CD14-positive monocyte (primary cell): Measurements from ENCODE around the gene SYNE4. TPM values are rescaled to one million over a fixed set of nuclear protein-coding genes. Genes with fewer than 3 reads are reported as not detected.
A peak's percentile ranks its signal among the peaks of the same experiment; 100 is the strongest.
"Not testable (repeated sequence)": the region's sequence is repeated elsewhere in the genome, so short reads cannot be mapped to it uniquely, and the experiment has no call there.

Source experiments
- DNase-seq, 3 donors: peaks; one replicate each; pipeline ENCODE4 v3.0.0-alpha.2; 2011 to 2022
- H2AFZ ChIP-seq: 2 replicates; pipeline ENCODE4 v1.6.0; 2012; ENCODE audit warnings: mild to moderate bottlenecking, low read depth, low read length, inconsistent platforms; ENCODE audit not compliant: insufficient read depth, poor library complexity, severe bottlenecking
- H3K27ac ChIP-seq, 2 donors: 1 replicate in 1 of 2; 2 replicates in 1 of 2; pipeline ENCODE4 v1.5.1; 2012 to 2013; ENCODE audit warnings: low read length in 2 of 2, control low read depth in 1 of 2, inconsistent platforms in 1 of 2, low read depth in 1 of 2, mild to moderate bottlenecking in 1 of 2
- H3K27me3 ChIP-seq, 2 donors: one replicate each; pipeline versions ENCODE4 v1.6.0 to v1.6.1; 2011 to 2013; ENCODE audit warnings: low read length in 2 of 2; ENCODE audit not compliant: control insufficient read depth in 2 of 2, insufficient read depth in 2 of 2
- H3K36me3 ChIP-seq, 2 donors: replicated peaks in 1 of 2; 1 replicate in 1 of 2; 2 replicates in 1 of 2; pipeline versions ENCODE4 v1.5.1 to v1.6.1; 2012 to 2013; ENCODE audit warnings: low read length in 2 of 2, control low read depth in 1 of 2, inconsistent platforms in 1 of 2, mild to moderate bottlenecking in 1 of 2; ENCODE audit not compliant: insufficient read depth in 2 of 2, control insufficient read depth in 1 of 2
- H3K4me1 ChIP-seq, 2 donors: 1 replicate in 1 of 2; 2 replicates in 1 of 2; pipeline versions ENCODE4 v1.5.1 to v1.6.1; 2012 to 2013; ENCODE audit warnings: low read length in 2 of 2, control low read depth in 1 of 2, inconsistent platforms in 1 of 2, mild to moderate bottlenecking in 1 of 2, moderate library complexity in 1 of 2; ENCODE audit not compliant: insufficient read depth in 2 of 2, control insufficient read depth in 1 of 2
- H3K4me2 ChIP-seq: replicated peaks from 2 replicates; pipeline ENCODE3; 2012; ENCODE audit warnings: low read length, moderate library complexity, mild to moderate bottlenecking; ENCODE audit not compliant: poor library complexity, severe bottlenecking; ENCODE audit errors: extremely low read depth
- H3K4me3 ChIP-seq, 3 experiments: fragments of 200-600 bp in 1 of 3; sonication (generic) in 1 of 3; replicated peaks in 1 of 3; 1 replicate in 2 of 3; 2 replicates in 1 of 3; pipeline ENCODE4 v1.5.1; 2011 to 2013; ENCODE audit warnings: low read length in 3 of 3, mild to moderate bottlenecking in 3 of 3, control low read depth in 2 of 3, low read depth in 2 of 3, inconsistent platforms in 1 of 3, moderate library complexity in 1 of 3
- H3K79me2 ChIP-seq: 2 replicates; pipeline ENCODE4 v1.6.0; 2012; ENCODE audit warnings: mild to moderate bottlenecking, control low read depth, inconsistent platforms, low read length, moderate library complexity; ENCODE audit not compliant: insufficient read depth
- H3K9ac ChIP-seq: 2 replicates; pipeline ENCODE4 v1.6.0; 2017; ENCODE audit warnings: low read length, mild to moderate bottlenecking; ENCODE audit not compliant: insufficient read depth, poor library complexity, severe bottlenecking
- H3K9me3 ChIP-seq, 2 donors: replicated peaks in 1 of 2; 1 replicate in 1 of 2; 2 replicates in 1 of 2; pipeline versions ENCODE4 v1.5.1 to v1.6.1; 2012 to 2013; ENCODE audit warnings: low read length in 2 of 2, control low read depth in 1 of 2; ENCODE audit not compliant: control insufficient read depth in 1 of 2, insufficient read depth in 1 of 2
- H4K20me1 ChIP-seq: 2 replicates; pipeline ENCODE4 v1.6.0; 2012; ENCODE audit warnings: mild to moderate bottlenecking, low read length, control low read depth, moderate library complexity; ENCODE audit not compliant: insufficient read depth
- H3K27ac Mint-ChIP-seq, 7 donors: one replicate each; pipeline ENCODE4 v1.8.0; 2020; ENCODE audit warnings: mild to moderate bottlenecking in 7 of 7, mixed read lengths in 7 of 7, moderate library complexity in 6 of 7, inconsistent platforms in 2 of 7
- H3K27me3 Mint-ChIP-seq, 3 donors: one replicate each; pipeline ENCODE4 v1.8.0; 2021 to 2022; ENCODE audit warnings: low read depth in 3 of 3, mild to moderate bottlenecking in 3 of 3, mixed read lengths in 3 of 3, moderate library complexity in 3 of 3, inconsistent platforms in 1 of 3
- H3K36me3 Mint-ChIP-seq, 2 donors: one replicate each; pipeline ENCODE4 v1.8.0; 2020; ENCODE audit warnings: mixed read lengths in 2 of 2, inconsistent platforms in 1 of 2, mild to moderate bottlenecking in 1 of 2
- H3K4me1 Mint-ChIP-seq: one replicate; pipeline ENCODE4 v1.8.0; 2020; ENCODE audit warnings: mild to moderate bottlenecking, mixed read lengths
- H3K4me3 Mint-ChIP-seq, 2 donors: one replicate each; pipeline ENCODE4 v1.8.0; 2020; ENCODE audit warnings: mild to moderate bottlenecking in 2 of 2, mixed read lengths in 2 of 2, moderate library complexity in 1 of 2
- H3K9me3 Mint-ChIP-seq, 7 donors: one replicate each; pipeline ENCODE4 v1.8.0; 2020 to 2022; ENCODE audit warnings: mixed read lengths in 7 of 7, mild to moderate bottlenecking in 6 of 7, moderate library complexity in 6 of 7, inconsistent platforms in 2 of 7
- whole genome bisulfite sequencing: methylation state at CpG from one replicate; pipeline ENCODE4 v1.1.5; 2013; ENCODE audit warnings: missing lambda C conversion rate; ENCODE audit not compliant: insufficient coverage; 5-methylcytosine and 5-hydroxymethylcytosine counted together
- intact Hi-C, 2 donors: fragments of 100-400 bp; cut with micrococcal nuclease; formaldehyde crosslinking; loops; one replicate each; pipeline versions ENCODE4 v1.15.0 to v1.15.1; 2023
- polyA plus RNA-seq, 3 donors: library from polyadenylated mRNA; depleted of rRNA in 1 of 3; unstranded in 2 of 3; stranded (reverse) in 1 of 3; fragments of 300-500 nt in 2 of 3; fragments of >200 nt in 1 of 3; fragmentation: Illumina TruSeq in 2 of 3; gene quantifications; 1 replicate in 2 of 3; 2 replicates in 1 of 3; pipeline ENCODE4 v1.2.3, GENCODE V29; 2012 to 2021
- TF ChIP-seq, protein P1 (sequence below): fragments of 200-600 bp; IDR thresholded peaks from one replicate; pipeline ENCODE4 v1.8.0; 2022; ENCODE audit warnings: antibody characterized with exemption, mild to moderate bottlenecking

The SYNE4 gene
- polyA plus RNA-seq, 3 donors, result 0.76 TPM; not detected in 2

DNA sequence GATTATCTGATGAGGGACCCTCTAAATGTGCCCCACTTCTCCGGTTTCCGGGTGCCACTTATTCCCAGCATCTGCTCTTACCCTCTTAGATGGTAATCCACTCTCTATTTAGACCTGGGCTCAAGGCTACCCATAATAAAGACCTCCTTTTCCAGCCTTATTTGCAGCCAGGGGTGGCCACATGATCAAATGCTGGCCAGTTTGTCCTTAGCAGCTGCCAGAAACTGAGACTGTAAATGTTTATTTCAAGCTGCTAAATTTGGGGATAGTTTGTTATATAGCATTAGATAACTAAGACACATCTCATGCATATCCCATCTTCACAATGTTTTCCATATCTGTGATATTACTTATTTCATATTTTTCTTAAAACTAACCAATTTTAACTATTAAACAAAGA is 35.3 kb upstream of the SYNE4 start:
- no peak for DNase-seq
- Histone ChIP-seq H3K4me3 (no peak overlapping the region), H3K27me3 (no peaks in the 10 kb centered on the region), H3K4me1 (no peaks in the 10 kb centered on the region), H3K36me3 (no peaks in the 10 kb centered on the region), H3K79me2 (no peaks in the 10 kb centered on the region), H3K27ac (no peak overlapping the region), H3K9ac (no peak overlapping the region), H4K20me1 (no peaks in the 10 kb centered on the region), H3K4me2 (no peak overlapping the region), H2AFZ (no peak overlapping the region), H3K9me3 (no peaks in the 10 kb centered on the region)
- Mint-ChIP-seq H3K36me3 (peaks cover 3 to 4% of the 10 kb centered on the region in 2 donors), H3K27me3 (no peaks in the 10 kb centered on the region), H3K9me3 (no peaks in the 10 kb centered on the region), H3K27ac (no peak overlapping the region), H3K4me3 (no peak overlapping the region), H3K4me1 (peaks cover 8% of the 10 kb centered on the region)
- TF ChIP-seq, protein P1, sequence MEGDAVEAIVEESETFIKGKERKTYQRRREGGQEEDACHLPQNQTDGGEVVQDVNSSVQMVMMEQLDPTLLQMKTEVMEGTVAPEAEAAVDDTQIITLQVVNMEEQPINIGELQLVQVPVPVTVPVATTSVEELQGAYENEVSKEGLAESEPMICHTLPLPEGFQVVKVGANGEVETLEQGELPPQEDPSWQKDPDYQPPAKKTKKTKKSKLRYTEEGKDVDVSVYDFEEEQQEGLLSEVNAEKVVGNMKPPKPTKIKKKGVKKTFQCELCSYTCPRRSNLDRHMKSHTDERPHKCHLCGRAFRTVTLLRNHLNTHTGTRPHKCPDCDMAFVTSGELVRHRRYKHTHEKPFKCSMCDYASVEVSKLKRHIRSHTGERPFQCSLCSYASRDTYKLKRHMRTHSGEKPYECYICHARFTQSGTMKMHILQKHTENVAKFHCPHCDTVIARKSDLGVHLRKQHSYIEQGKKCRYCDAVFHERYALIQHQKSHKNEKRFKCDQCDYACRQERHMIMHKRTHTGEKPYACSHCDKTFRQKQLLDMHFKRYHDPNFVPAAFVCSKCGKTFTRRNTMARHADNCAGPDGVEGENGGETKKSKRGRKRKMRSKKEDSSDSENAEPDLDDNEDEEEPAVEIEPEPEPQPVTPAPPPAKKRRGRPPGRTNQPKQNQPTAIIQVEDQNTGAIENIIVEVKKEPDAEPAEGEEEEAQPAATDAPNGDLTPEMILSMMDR, result no peak
- intact Hi-C loops, result no loop called here
- WGBS, result 100% methylated on average over 1 of the region's 2 CpGs

DNA sequence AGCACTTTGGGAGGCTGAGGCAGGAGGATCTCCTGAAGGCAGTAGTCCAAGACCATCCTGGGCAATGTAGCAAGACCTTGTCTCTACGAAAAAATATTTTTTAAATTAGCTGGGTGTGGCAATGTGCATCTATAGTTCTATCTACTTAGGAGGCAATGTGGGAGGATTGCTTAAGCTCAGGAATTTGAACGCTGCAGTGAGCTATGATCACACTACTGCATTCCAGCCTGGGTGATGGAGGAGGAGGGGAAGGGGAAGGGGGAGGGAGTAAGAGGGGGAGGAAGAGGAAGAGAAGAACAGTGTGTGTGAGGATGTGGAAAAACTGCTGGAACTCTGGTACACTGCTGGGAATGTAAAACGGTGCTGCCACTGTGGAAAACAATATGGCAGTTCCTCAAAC is 33.2 kb upstream of the SYNE4 start:
- H2AFZ ChIP-seq, result no peak overlapping the region
- no peaks in the 10 kb centered on the region for H3K27me3 ChIP-seq
- Mint-ChIP-seq H3K4me3 (no peak overlapping the region), H3K27ac (peak overlapping the region in 1 of 7 donors; percentile 8), H3K9me3 (no peaks in the 10 kb centered on the region), H3K4me1 (peaks cover 14% of the 10 kb centered on the region), H3K27me3 (peaks cover 0 to 1% (median 0%) of the 10 kb centered on the region in 3 donors), H3K36me3 (peaks cover 3 to 8% of the 10 kb centered on the region in 2 donors)
- H3K4me1 ChIP-seq, result no peaks in the 10 kb centered on the region
- TF ChIP-seq, protein P1, result no peak
- no peaks in the 10 kb centered on the region for H3K36me3 ChIP-seq
- intact Hi-C loops, result no loop called here
- no peaks in the 10 kb centered on the region for H3K79me2 ChIP-seq
- H4K20me1 ChIP-seq, result no peaks in the 10 kb centered on the region
- H3K4me2 ChIP-seq, result no peak overlapping the region
- no peak overlapping the region for H3K4me3 ChIP-seq
- WGBS, result 27% methylated on average over 1 of the region's 3 CpGs
- DNase-seq, result no peak
- no peak overlapping the region for H3K27ac ChIP-seq
- H3K9ac ChIP-seq, result no peak overlapping the region
- no peaks in the 10 kb centered on the region for H3K9me3 ChIP-seq

DNA sequence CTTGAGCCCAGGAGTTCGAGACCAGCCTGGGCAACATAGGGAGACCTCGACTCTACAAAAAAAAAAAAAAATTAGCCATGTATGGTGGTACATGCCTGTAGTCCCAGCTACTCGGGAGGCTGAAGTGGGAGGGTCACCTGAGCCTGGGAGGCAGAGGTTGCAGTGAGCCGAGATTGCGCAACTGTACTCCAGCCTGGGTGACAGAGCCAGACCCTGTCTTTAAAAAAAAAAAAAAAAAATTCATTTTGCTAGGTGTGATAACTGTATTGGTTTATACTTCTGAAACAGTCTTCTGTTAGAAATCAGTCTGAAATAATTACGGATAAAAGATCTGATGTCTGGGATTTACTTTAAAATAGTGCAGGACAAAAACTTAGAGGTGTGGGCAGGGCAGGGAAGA is 32.5 kb upstream of the SYNE4 start:
- not testable (repeated sequence) for H3K36me3 Mint-ChIP-seq
- peaks cover 14% of the 10 kb centered on the region for H3K4me1 Mint-ChIP-seq

More for the DNA sequence above, 32.5 kb upstream of the SYNE4 start:
- H3K36me3 ChIP-seq, H3K4me2 ChIP-seq, H3K9me3 Mint-ChIP-seq, H3K27me3 Mint-ChIP-seq, H3K27ac Mint-ChIP-seq, H3K4me1 ChIP-seq, H3K9me3 ChIP-seq, intact Hi-C loops, H3K27me3 ChIP-seq, H3K9ac ChIP-seq, H2AFZ ChIP-seq, DNase-seq, H3K27ac ChIP-seq, H3K4me3 ChIP-seq, H3K4me3 Mint-ChIP-seq, H4K20me1 ChIP-seq, H3K79me2 ChIP-seq: not testable (repeated sequence)
- 94% methylated on average over 5 of the region's 6 CpGs for WGBS
